Fibroblast of mammary gland (primary cell): ENCODE data around the gene GNAT3.

Experiments
- DNase-seq: peaks from one replicate; pipeline ENCODE4 v3.0.0-alpha.2; 2010; ENCODE audit warnings: low read depth
- H3K4me3 ChIP-seq: 2 replicates; pipeline ENCODE4 v1.5.1; 2011; ENCODE audit warnings: low read depth, mild to moderate bottlenecking, low read length, moderate library complexity; ENCODE audit not compliant: control insufficient read depth
- CTCF ChIP-seq: conservative IDR thresholded peaks from 2 replicates; pipeline ENCODE4 v1.5.1; 2011; ENCODE audit warnings: low read depth, low read length, inconsistent platforms; ENCODE audit not compliant: control insufficient read depth, insufficient read depth

The GNAT3 gene

DNA sequence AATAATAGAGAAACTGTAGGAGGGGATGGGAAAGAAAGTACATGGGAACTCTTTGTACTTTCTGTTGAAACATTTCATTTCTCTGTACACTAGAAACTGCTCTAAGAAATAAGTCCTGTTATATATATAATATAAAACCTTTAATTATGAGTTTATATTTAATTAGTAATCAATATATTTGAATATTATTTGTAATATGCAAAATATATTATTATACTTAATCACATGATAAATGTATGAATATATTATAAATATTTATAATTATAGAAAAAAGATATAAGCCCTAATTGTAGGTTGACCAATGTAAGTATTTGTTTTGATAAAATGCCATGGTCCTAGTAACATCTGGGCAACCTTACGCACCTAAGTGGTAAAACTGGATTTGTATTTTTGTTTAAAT, 51.0 kb downstream of the GNAT3 start:
- H3K4me3 ChIP-seq = no peak overlapping the region
- no peak for DNase-seq
- TF ChIP-seq CTCF = no peak

GRCh38 chr7:80459776-80460510, 51.9 kb downstream of the GNAT3 start:
- DNase-seq = no peak
- no peak overlapping the region for H3K4me3 ChIP-seq
- TF ChIP-seq CTCF = no peak

DNA sequence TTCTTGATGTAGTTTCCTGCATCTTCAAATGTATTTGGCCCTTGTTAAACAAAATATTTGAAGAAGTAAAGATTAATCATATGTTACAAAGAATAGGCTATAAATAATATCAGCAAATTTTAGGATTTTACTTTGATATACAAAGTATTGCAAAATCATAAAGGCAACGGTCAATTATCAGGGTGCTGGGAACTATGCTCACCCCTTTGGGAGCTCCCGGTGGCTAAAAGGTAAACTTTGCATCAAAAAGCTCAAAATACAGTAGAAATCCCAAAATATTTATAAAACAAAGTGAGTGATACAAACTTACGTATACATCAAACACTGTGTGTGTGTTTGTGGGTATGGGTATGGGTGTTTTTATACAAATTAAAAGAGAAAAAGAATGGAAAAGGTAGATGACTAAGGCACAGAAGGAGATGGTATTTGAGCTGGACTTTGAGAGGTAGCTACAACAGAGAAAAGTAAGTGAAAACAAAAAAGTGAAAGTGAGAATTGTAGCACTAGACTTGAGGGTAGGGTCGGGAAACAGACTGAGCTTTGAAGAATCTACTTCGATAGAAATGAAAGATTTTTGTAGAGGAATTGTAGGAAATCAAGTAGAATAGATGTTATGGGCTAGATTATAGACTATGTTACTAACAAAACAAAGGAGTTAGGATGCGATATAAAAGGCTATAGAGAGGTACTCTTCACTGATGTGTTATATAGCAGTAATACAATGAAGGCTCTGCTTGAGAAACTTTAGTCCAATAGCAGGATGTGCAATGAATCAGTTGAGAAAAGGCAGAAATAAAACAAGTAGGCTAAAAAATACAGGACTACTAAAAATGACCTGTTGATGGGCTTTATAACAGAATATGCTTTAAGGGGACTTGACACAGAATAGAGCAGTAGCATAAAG, 52.8 kb downstream of the GNAT3 start:
- DNase-seq = no peak
- TF ChIP-seq CTCF = no peak
- no peak overlapping the region for H3K4me3 ChIP-seq

DNA sequence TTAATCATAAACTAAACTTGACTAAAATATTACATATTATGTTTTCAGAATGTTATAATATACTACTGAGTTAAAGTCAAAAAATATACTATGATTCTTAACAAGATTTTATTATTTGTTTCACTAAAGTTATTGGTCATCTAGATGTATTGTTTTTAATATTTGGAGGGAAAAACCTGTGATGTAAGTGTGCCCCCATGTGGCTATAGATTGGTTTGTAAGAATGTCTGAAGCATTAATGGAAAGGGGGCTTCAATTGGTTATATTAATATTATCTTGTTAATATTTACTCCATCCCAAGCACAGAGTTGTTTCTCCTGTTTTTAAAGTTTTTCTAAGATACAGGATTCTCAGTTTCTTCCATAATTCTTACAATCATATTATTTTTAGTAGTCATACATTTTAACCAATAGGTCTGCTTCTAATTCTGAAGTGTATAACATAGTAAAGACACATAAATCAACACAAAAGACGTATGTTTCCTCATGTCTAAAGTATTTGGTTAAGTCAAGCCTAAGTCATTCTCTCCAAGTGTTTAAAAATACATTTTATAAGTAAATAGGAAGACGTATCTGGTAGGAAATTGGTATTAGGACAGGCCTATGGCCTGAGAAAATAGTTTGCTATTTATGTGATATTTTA, 58.0 kb downstream of the GNAT3 start:
- DNase-seq = peak; percentile 44
- TF ChIP-seq CTCF = peak; percentile 50
- no peak overlapping the region for H3K4me3 ChIP-seq

DNA sequence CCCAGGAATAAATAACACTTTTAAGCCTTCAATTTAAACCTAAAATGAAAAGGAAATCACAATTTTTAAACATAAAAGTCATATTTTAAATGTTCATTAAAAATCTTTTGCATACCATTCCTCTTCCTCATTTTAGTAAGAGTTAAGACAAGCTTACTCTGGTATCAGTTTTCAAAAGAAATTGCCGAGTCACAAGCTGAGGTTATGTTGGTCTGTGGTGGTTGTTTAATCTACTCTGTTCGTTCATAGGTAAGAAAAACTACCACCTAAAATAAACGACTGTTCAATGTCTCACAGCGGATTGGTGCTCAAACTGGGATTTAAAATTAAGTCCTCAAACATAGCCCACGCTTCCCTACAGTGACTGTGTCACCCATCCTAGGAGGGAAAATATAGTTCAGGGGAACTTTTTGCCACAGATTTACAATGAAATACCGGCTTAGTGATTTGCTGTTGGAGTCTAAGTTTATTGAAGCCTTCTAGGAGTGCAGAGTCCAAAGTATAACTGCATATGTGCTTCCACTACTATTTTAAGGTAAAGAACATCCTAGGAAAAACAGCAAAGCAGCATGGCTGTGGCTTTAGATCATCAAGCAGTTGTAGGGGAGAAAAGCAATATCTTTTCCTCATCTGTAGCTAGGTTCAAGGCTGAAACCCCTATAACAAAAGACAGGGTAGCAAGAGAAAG, 61.1 kb downstream of the GNAT3 start:
- DNase-seq = peak; percentile 39
- no peak overlapping the region for H3K4me3 ChIP-seq
- no peak for TF ChIP-seq CTCF

- TF ChIP-seq CTCF = no peak
- no peak for DNase-seq
- no peak overlapping the region for H3K4me3 ChIP-seq
Observed at GRCh38 chr7:80449836-80450235, 62.0 kb downstream of the GNAT3 start.
